ENCODE results near the gene CIDEB.

The CIDEB gene

GRCh38 chr14:24296341-24297157 lies 11.2 kb downstream of the CIDEB start:
- TF ChIP-seq, protein P1, sequence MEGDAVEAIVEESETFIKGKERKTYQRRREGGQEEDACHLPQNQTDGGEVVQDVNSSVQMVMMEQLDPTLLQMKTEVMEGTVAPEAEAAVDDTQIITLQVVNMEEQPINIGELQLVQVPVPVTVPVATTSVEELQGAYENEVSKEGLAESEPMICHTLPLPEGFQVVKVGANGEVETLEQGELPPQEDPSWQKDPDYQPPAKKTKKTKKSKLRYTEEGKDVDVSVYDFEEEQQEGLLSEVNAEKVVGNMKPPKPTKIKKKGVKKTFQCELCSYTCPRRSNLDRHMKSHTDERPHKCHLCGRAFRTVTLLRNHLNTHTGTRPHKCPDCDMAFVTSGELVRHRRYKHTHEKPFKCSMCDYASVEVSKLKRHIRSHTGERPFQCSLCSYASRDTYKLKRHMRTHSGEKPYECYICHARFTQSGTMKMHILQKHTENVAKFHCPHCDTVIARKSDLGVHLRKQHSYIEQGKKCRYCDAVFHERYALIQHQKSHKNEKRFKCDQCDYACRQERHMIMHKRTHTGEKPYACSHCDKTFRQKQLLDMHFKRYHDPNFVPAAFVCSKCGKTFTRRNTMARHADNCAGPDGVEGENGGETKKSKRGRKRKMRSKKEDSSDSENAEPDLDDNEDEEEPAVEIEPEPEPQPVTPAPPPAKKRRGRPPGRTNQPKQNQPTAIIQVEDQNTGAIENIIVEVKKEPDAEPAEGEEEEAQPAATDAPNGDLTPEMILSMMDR (IDR thresholded peaks at IDR 0.05; ENCODE audit: poor library complexity, severe bottlenecking), result peak; percentile 81
- Histone ChIP-seq H3K27me3 (ENCODE audit: insufficient read depth, poor library complexity, severe bottlenecking) (no peaks in the 10 kb centered on the region), H3K4me1 (ENCODE audit: insufficient read depth, poor library complexity, severe bottlenecking) (peaks cover 23% of the 10 kb centered on the region), H3K36me3 (ENCODE audit: low read depth) (peaks cover 79% of the 10 kb centered on the region), H3K4me3 (ENCODE audit: severe bottlenecking) (no peak overlapping the region), H3K27ac (ENCODE audit: poor library complexity, severe bottlenecking) (peak overlapping the region; percentile 81), H3K9me3 (ENCODE audit: severe bottlenecking) (no peaks in the 10 kb centered on the region)
- ATAC-seq (ENCODE audit: low read depth) (peak; percentile 35), DNase-seq (ENCODE audit: low spot score) (no peak)

- Histone ChIP-seq H3K4me3 (ENCODE audit: severe bottlenecking) (no peak overlapping the region), H3K4me1 (ENCODE audit: insufficient read depth, poor library complexity, severe bottlenecking) (peaks cover 20% of the 10 kb centered on the region), H3K27me3 (ENCODE audit: insufficient read depth, poor library complexity, severe bottlenecking) (no peaks in the 10 kb centered on the region), H3K27ac (ENCODE audit: poor library complexity, severe bottlenecking) (no peak overlapping the region), H3K36me3 (ENCODE audit: low read depth) (peaks cover 95% of the 10 kb centered on the region), H3K9me3 (ENCODE audit: severe bottlenecking) (no peaks in the 10 kb centered on the region)
- TF ChIP-seq, protein P1 (IDR thresholded peaks at IDR 0.05; ENCODE audit: poor library complexity, severe bottlenecking), result no peak
- ATAC-seq (ENCODE audit: low read depth) (no peak), DNase-seq (ENCODE audit: low spot score) (no peak)
Observed at GRCh38 chr14:24293525-24293924, 14.3 kb downstream of the CIDEB start.

DNA sequence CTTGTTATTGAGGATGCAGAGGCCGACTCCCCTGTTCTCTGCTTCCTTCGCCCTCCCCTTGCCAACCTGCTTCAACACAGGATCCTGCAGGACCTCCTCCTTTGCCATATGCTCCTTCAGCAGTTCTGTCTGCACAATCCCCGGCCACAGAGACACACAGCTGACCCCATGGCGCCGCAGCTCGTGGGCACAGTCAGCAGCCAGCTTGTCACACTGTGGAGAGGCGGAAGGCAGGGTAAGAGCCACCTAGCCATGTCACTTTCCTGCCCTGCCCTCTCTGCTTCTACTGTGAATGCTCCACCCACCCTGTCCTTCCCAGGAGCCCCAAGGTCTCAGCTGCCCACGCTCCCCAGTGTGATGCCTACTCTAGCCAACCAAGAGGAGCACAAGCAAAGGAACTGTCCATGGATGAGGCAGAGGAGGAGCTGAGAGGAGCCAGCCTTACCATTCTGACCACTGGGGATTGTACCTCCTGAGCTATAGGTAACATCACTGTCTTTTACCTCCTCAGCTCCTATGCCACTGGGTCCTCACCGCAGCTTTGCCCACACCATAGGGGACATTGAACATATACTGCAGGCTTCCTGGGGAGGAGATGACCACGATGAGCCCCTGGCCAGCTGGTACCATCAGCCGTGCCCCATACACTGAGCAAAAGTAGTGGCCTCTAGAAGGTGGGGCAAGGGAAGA lies 15.5 kb downstream of the CIDEB start:
- Histone ChIP-seq H3K27me3 (ENCODE audit: insufficient read depth, poor library complexity, severe bottlenecking) (no peaks in the 10 kb centered on the region), H3K4me1 (ENCODE audit: insufficient read depth, poor library complexity, severe bottlenecking) (peaks cover 10% of the 10 kb centered on the region), H3K9me3 (ENCODE audit: severe bottlenecking) (no peaks in the 10 kb centered on the region), H3K27ac (ENCODE audit: poor library complexity, severe bottlenecking) (no peak overlapping the region), H3K4me3 (ENCODE audit: severe bottlenecking) (no peak overlapping the region), H3K36me3 (ENCODE audit: low read depth) (peaks cover 83% of the 10 kb centered on the region)
- ATAC-seq (ENCODE audit: low read depth) (no peak), DNase-seq (ENCODE audit: low spot score) (no peak)
- TF ChIP-seq, protein P1 (IDR thresholded peaks at IDR 0.05; ENCODE audit: poor library complexity, severe bottlenecking), result no peak

- DNase-seq (ENCODE audit: low spot score) (no peak), ATAC-seq (ENCODE audit: low read depth) (no peak)
- Histone ChIP-seq H3K36me3 (ENCODE audit: low read depth) (peaks cover 76% of the 10 kb centered on the region), H3K27ac (ENCODE audit: poor library complexity, severe bottlenecking) (no peak overlapping the region), H3K4me1 (ENCODE audit: insufficient read depth, poor library complexity, severe bottlenecking) (peaks cover 3% of the 10 kb centered on the region), H3K4me3 (ENCODE audit: severe bottlenecking) (no peak overlapping the region), H3K9me3 (ENCODE audit: severe bottlenecking) (no peaks in the 10 kb centered on the region), H3K27me3 (ENCODE audit: insufficient read depth, poor library complexity, severe bottlenecking) (no peaks in the 10 kb centered on the region)
- TF ChIP-seq, protein P1 (IDR thresholded peaks at IDR 0.05; ENCODE audit: poor library complexity, severe bottlenecking), result no peak
Observed at GRCh38 chr14:24291446-24292117, 16.2 kb downstream of the CIDEB start.
